ENCODE measurements around the gene MIOX. TPM values are rescaled to one million over a fixed set of nuclear protein-coding genes. Genes with fewer than 3 reads are reported as not detected.

Gene MIOX
- total RNA-seq, 4 donors from 2014 or later: not detected

GRCh38 chr22:50520826-50521453, 34.3 kb downstream of the MIOX start:
- no peak for TF ChIP-seq CTCF (IDR thresholded peaks at IDR 0.05)
- DNase-seq (ENCODE audit: low spot score): no peak
- no peak for ATAC-seq (ENCODE audit: low FRiP score)

- DNase-seq (ENCODE audit: low spot score) (no peak), ATAC-seq (ENCODE audit: low FRiP score) (no peak)
- no peak for TF ChIP-seq CTCF (IDR thresholded peaks at IDR 0.05)
Measured at GRCh38 chr22:50521710-50522109, 35.1 kb downstream of the MIOX start.

GRCh38 chr22:50522208-50522805, 35.6 kb downstream of the MIOX start:
- DNase-seq (ENCODE audit: low spot score) (no peak), ATAC-seq (ENCODE audit: low FRiP score) (no peak)
- TF ChIP-seq CTCF (IDR thresholded peaks at IDR 0.05): no peak

- no peak for TF ChIP-seq CTCF (IDR thresholded peaks at IDR 0.05)
- no peak for DNase-seq (ENCODE audit: low spot score)
- no peak for ATAC-seq (ENCODE audit: low FRiP score)
Measured at GRCh38 chr22:50522806-50523438, 36.3 kb downstream of the MIOX start.

- TF ChIP-seq CTCF (IDR thresholded peaks at IDR 0.05): no peak
- no peak for DNase-seq (ENCODE audit: low spot score)
- no peak for ATAC-seq (ENCODE audit: low FRiP score)
Measured at GRCh38 chr22:50523458-50523805, 36.8 kb downstream of the MIOX start.

- TF ChIP-seq CTCF (IDR thresholded peaks at IDR 0.05): no peak
- ATAC-seq (ENCODE audit: low FRiP score) (no peak), DNase-seq (ENCODE audit: low spot score) (no peak)
Measured at GRCh38 chr22:50523806-50524675, 37.4 kb downstream of the MIOX start.

Data from omental fat pad (tissue), 4 donors.